K562 (cell line): ENCODE data around the gene PAPSS2. TPM values are rescaled to one million over a fixed set of nuclear protein-coding genes. Genes with fewer than 3 reads are reported as not detected.

Source experiments
- ATAC-seq: fragments of 200-7000 bp; cut with Tn5 transposase; 3 replicates; pipeline ENCODE4 v1.9.1; 2020; ENCODE audit warnings: moderate library complexity
- BruUV-seq: library from RNA; stranded (reverse); fragments of 400-500 nt; replicated peaks from 2 replicates; lab custom pipeline; 2021; lab: Mats Ljungman, UMichigan
- CTCF ChIA-PET: fragments of 300-600 bp; formaldehyde crosslinking; extraction: SDS; loops from one replicate; lab custom pipeline; 2021; ENCODE audit warnings: low intra/inter-chr PET ratio; lab: Yijun Ruan, JAX
- POLR2A ChIA-PET: fragments of 300-600, 350-650 bp; sonication (Branson Sonifier 250); formaldehyde crosslinking; extraction: SDS; loops from one replicate; lab custom pipeline; 2021; ENCODE audit warnings: antibody characterized with exemption, inconsistent platforms; lab: Yijun Ruan, JAX
- DNase-seq, 4 experiments: peaks; one replicate each; pipeline versions ENCODE4 v3.0.0 to v3.0.0-alpha.2; 2011 to 2018; ENCODE audit warnings: low spot score in 3 of 4, mixed read lengths in 3 of 4; ENCODE audit errors: extremely low read depth in 1 of 4
- FAIRE-seq: peaks from 2 replicates; lab custom pipeline; 2011; peaks lifted over from hg19 to GRCh38; lab: Jason Lieb, UNC
- H2AFZ ChIP-seq: 2 replicates; pipeline ENCODE4 v1.6.0; 2011; ENCODE audit warnings: low read depth, low read length, control low read depth, inconsistent platforms
- H3K27ac ChIP-seq: fragments of 200-600 bp; 3 replicates; pipeline ENCODE4 v1.8.0; 2011; ENCODE audit warnings: low read depth, mild to moderate bottlenecking, control low read depth, inconsistent platforms, low read length, moderate library complexity, mixed read lengths; ENCODE audit errors: extremely low read depth
- H3K27me3 ChIP-seq, 2 experiments: fragments of 300-600 bp in 1 of 2; 2 replicates in 1 of 2; 3 replicates in 1 of 2; pipeline versions ENCODE4 v1.6.0 to v1.8.0; 2011; ENCODE audit warnings: inconsistent platforms in 2 of 2, low read length in 2 of 2, mild to moderate bottlenecking in 1 of 2, mixed read lengths in 1 of 2, moderate library complexity in 1 of 2; ENCODE audit not compliant: control insufficient read depth in 2 of 2, insufficient read depth in 2 of 2
- H3K36me3 ChIP-seq: fragments of 300-600 bp; 3 replicates; pipeline ENCODE4 v1.8.0; 2011; ENCODE audit warnings: mild to moderate bottlenecking, low read length, inconsistent platforms; ENCODE audit not compliant: control insufficient read depth, insufficient read depth
- H3K4me1 ChIP-seq, 2 experiments: fragments of 200-600 bp in 1 of 2; replicated peaks in 1 of 2; 2 replicates in 1 of 2; 3 replicates in 1 of 2; pipeline versions ENCODE4 v1.5.1 to v1.8.0; 2011; ENCODE audit warnings: inconsistent platforms in 2 of 2, low read length in 2 of 2, mild to moderate bottlenecking in 1 of 2, mixed read lengths in 1 of 2, moderate library complexity in 1 of 2; ENCODE audit not compliant: control insufficient read depth in 2 of 2, insufficient read depth in 2 of 2
- H3K4me2 ChIP-seq: 2 replicates; pipeline ENCODE4 v1.6.1; 2011; ENCODE audit warnings: low read length, control low read depth, inconsistent platforms, mixed read lengths; ENCODE audit not compliant: insufficient read depth
- H3K4me3 ChIP-seq: fragments of 200-600 bp; sonication (generic), shearing (Covaris generic); 2 replicates; pipeline ENCODE4 v1.5.1; 2016; ENCODE audit warnings: control low read depth, inconsistent platforms
- H3K79me2 ChIP-seq: fragments of 200-600 bp; 3 replicates; pipeline ENCODE4 v1.8.0; 2011; ENCODE audit warnings: low read length, inconsistent platforms; ENCODE audit not compliant: control insufficient read depth, insufficient read depth
- H3K9ac ChIP-seq, 2 experiments: 2 replicates each; pipeline versions ENCODE4 v1.6.0 to v1.6.1; 2011; ENCODE audit warnings: low read depth in 2 of 2, low read length in 2 of 2, control low read depth in 1 of 2, inconsistent platforms in 1 of 2, mild to moderate bottlenecking in 1 of 2, mixed read lengths in 1 of 2; ENCODE audit not compliant: insufficient read depth in 1 of 2
- H3K9me1 ChIP-seq: one replicate; pipeline ENCODE4 v1.6.0; 2011; ENCODE audit warnings: inconsistent platforms, mild to moderate bottlenecking, low read length, moderate library complexity; ENCODE audit not compliant: control insufficient read depth, insufficient read depth
- H3K9me3 ChIP-seq: replicated peaks from 2 replicates; pipeline ENCODE4 v1.5.1; 2011; ENCODE audit warnings: low read depth, low read length, inconsistent platforms; ENCODE audit not compliant: control insufficient read depth, insufficient read depth
- H4K20me1 ChIP-seq: replicated peaks from 2 replicates; pipeline ENCODE4 v1.6.1; 2011; ENCODE audit warnings: low read length, inconsistent platforms, mixed read lengths; ENCODE audit not compliant: control insufficient read depth, insufficient read depth
- BCOR ChIP-seq: fragments of 450-650 bp; IDR thresholded peaks from 2 replicates; pipeline ENCODE4 v1.6.1; 2016
- BRD9 ChIP-seq: fragments of 450-650 bp; IDR thresholded peaks from 2 replicates; pipeline ENCODE4 v1.6.1; 2018; ENCODE audit warnings: low read depth; ENCODE audit not compliant: partially characterized antibody
- ETS2 ChIP-seq: IDR thresholded peaks from 2 replicates; pipeline ENCODE4 v1.6.1; 2016; ENCODE audit warnings: borderline replicate concordance, missing genetic modification characterization, mild to moderate bottlenecking, moderate library complexity, missing compliant biosample characterization; ENCODE audit not compliant: poor library complexity, severe bottlenecking
- GATA2 ChIP-seq: sonication (generic); formaldehyde crosslinking; IDR thresholded peaks from 2 replicates; pipeline ENCODE4 v1.4.0; 2020; ENCODE audit warnings: mild to moderate bottlenecking, missing genetic modification reagents
- HCFC1 ChIP-seq: IDR thresholded peaks from 2 replicates; pipeline ENCODE4 v1.6.1; 2012; ENCODE audit warnings: low read depth, low read length, improper control_type of control experiment
- MXI1 ChIP-seq: IDR thresholded peaks from 2 replicates; pipeline ENCODE4 v1.6.1; 2011; ENCODE audit warnings: low read depth, mild to moderate bottlenecking, improper control_type of control experiment, low read length
- SRSF1 ChIP-seq: fragments of 200-400 bp; formaldehyde crosslinking; IDR thresholded peaks from 2 replicates; pipeline ENCODE4 v1.6.1; 2017; ENCODE audit warnings: mild to moderate bottlenecking, low read depth, low read length, moderate library complexity
- ZKSCAN8 ChIP-seq: fragments of 200-800 bp; sonication (Bioruptor generic); IDR thresholded peaks from 2 replicates; pipeline ENCODE4 v1.6.1; 2016; ENCODE audit warnings: missing genetic modification characterization, missing compliant biosample characterization
- ZNF354B ChIP-seq: fragments of 250-450 bp; sonication (Bioruptor Pico); IDR thresholded peaks from 2 replicates; pipeline ENCODE4 v1.4.0; 2020
- WGBS: fragments of 100-300 bp; shearing (Covaris generic); methylation state at CpG from one replicate; pipeline ENCODE4 v1.1.6; 2016; ENCODE audit warnings: low coverage, mixed read lengths; ENCODE audit not compliant: insufficient coverage; ENCODE audit errors: missing lambda C conversion rate; 5-methylcytosine and 5-hydroxymethylcytosine counted together
- in situ Hi-C: fragments of 300-500 bp; cut with MboI; formaldehyde crosslinking; loops from 4 replicates; pipeline ENCODE4 v1.15.0; 2018; ENCODE audit warnings: inconsistent platforms, mixed read lengths
- intact Hi-C: fragments of 100-400 bp; cut with micrococcal nuclease; formaldehyde crosslinking; loops from 2 replicates; pipeline ENCODE4 v1.14.2; 2022
- polyA plus RNA-seq, 8 experiments: library from polyadenylated mRNA; depleted of rRNA in 4 of 8; stranded (reverse) in 5 of 8; unstranded in 3 of 8; fragments of >200 nt; fragmentation: Nextera tagmentation in 2 of 8; fragmentation: Illumina TruSeq in 1 of 8; extraction: Ambion mirVana in 2 of 8; extraction: Trizol in 1 of 8; gene quantifications; 2 replicates each; pipeline versions ENCODE4 v1.2.1 to v1.2.3, GENCODE V29; 2011 to 2014; ENCODE audit warnings: inconsistent platforms in 1 of 8, missing spikeins in 1 of 8
- total RNA-seq, 7 experiments: library from RNA; depleted of rRNA in 6 of 7; stranded (reverse); fragments of >200 nt in 6 of 7; fragmentation: Illumina TruSeq in 2 of 7; extraction: Trizol in 2 of 7; gene quantifications; 2 replicates each; pipeline versions ENCODE4 v1.2.1 to v1.2.3, GENCODE V29; 2011 to 2021; ENCODE audit warnings: low replicate concordance in 1 of 7
- TF ChIP-seq, protein P1 (sequence below): fragments of 150-350 bp; conservative IDR thresholded peaks from 2 replicates; pipeline ENCODE4 v1.6.1; 2014; ENCODE audit warnings: low read length
- TF ChIP-seq, protein P2 (sequence below): IDR thresholded peaks from 2 replicates; pipeline ENCODE4 v1.6.1; 2016; ENCODE audit warnings: missing genetic modification characterization, missing compliant biosample characterization
- TF ChIP-seq, protein P3 (sequence below): fragments of 250-450 bp; sonication (Bioruptor Pico); IDR thresholded peaks from 2 replicates; pipeline ENCODE4 v1.9.0; 2021; ENCODE audit warnings: mild to moderate bottlenecking
- TF ChIP-seq, protein P4 (sequence below): fragments of 250-450 bp; sonication (Bioruptor Pico); IDR thresholded peaks from 2 replicates; pipeline ENCODE4 v1.5.0; 2021; ENCODE audit warnings: mild to moderate bottlenecking, borderline replicate concordance

Gene PAPSS2
- total and polyA plus RNA-seq, 9 of the 15 experiments (the other 6 are each of a cell fraction or from before 2014, with no cell fraction given) = 0.01 to 0.29 TPM; not detected in 7

DNA sequence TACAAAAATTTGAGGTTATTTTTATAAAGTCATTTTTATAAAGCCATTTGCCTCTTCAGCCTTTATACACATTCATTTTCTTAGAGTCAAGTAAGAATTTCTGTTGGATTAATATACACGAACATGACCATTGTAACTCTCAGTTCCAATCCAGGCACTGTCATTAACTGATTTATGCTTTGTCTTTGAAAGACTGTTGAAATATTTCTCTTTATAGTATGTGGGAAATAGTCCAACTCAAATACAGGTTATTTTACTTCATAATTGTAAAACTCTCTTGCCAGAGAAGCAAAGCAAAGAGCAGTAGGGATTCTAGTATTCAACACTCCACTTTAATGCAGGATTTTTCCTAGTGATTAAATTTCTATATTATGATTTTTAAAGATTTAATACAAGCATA lies 36.5 kb upstream of the PAPSS2 start:
- Histone ChIP-seq H3K9me3 (no peaks in the 10 kb centered on the region), H3K4me2 (no peak overlapping the region), H3K79me2 (no peaks in the 10 kb centered on the region), H3K27me3 (peaks cover under 1 to 14% of the 10 kb centered on the region in 2 experiments; a peak in 1 of 5 replicates), H3K4me3 (no peak overlapping the region), H4K20me1 (no peaks in the 10 kb centered on the region), H3K4me1 (no peaks in the 10 kb centered on the region), H3K9ac (no peak overlapping the region), H2AFZ (no peak overlapping the region), H3K36me3 (no peaks in the 10 kb centered on the region), H3K27ac (no peak overlapping the region), H3K9me1 (no peaks in the 10 kb centered on the region)
- 0% methylated on average over 1 of the region's 1 CpG for WGBS
- CTCF ChIA-PET = no interaction called here
- FAIRE-seq (no peak), ATAC-seq (no peak), DNase-seq (no peak)
- BruUV-seq = no TSS peak
- intact Hi-C loops (no loop called here), in situ Hi-C loops (no loop called here)
- POLR2A ChIA-PET = no interaction called here
- TF ChIP-seq BCOR (no peak), ETS2 (no peak), SRSF1 (no peak), ZKSCAN8 (CRISPR knock-in tag) (no peak), BRD9 (no peak), GATA2 (no peak), MXI1 (no peak), ZNF354B (CRISPR knock-in tag) (no peak), HCFC1 (no peak)
- TF ChIP-seq, protein P1, sequence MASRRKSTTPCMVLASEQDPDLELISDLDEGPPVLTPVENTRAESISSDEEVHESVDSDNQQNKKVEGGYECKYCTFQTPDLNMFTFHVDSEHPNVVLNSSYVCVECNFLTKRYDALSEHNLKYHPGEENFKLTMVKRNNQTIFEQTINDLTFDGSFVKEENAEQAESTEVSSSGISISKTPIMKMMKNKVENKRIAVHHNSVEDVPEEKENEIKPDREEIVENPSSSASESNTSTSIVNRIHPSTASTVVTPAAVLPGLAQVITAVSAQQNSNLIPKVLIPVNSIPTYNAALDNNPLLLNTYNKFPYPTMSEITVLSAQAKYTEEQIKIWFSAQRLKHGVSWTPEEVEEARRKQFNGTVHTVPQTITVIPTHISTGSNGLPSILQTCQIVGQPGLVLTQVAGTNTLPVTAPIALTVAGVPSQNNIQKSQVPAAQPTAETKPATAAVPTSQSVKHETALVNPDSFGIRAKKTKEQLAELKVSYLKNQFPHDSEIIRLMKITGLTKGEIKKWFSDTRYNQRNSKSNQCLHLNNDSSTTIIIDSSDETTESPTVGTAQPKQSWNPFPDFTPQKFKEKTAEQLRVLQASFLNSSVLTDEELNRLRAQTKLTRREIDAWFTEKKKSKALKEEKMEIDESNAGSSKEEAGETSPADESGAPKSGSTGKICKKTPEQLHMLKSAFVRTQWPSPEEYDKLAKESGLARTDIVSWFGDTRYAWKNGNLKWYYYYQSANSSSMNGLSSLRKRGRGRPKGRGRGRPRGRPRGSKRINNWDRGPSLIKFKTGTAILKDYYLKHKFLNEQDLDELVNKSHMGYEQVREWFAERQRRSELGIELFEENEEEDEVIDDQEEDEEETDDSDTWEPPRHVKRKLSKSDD = no peak
- TF ChIP-seq, protein P2, sequence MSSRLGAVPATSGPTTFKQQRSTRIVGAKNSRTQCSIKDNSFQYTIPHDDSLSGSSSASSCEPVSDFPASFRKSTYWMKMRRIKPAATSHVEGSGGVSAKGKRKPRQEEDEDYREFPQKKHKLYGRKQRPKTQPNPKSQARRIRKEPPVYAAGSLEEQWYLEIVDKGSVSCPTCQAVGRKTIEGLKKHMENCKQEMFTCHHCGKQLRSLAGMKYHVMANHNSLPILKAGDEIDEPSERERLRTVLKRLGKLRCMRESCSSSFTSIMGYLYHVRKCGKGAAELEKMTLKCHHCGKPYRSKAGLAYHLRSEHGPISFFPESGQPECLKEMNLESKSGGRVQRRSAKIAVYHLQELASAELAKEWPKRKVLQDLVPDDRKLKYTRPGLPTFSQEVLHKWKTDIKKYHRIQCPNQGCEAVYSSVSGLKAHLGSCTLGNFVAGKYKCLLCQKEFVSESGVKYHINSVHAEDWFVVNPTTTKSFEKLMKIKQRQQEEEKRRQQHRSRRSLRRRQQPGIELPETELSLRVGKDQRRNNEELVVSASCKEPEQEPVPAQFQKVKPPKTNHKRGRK (tag) = no peak
- TF ChIP-seq, protein P3, sequence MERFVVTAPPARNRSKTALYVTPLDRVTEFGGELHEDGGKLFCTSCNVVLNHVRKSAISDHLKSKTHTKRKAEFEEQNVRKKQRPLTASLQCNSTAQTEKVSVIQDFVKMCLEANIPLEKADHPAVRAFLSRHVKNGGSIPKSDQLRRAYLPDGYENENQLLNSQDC (CRISPR knock-in tag) = no peak
- TF ChIP-seq, protein P4, sequence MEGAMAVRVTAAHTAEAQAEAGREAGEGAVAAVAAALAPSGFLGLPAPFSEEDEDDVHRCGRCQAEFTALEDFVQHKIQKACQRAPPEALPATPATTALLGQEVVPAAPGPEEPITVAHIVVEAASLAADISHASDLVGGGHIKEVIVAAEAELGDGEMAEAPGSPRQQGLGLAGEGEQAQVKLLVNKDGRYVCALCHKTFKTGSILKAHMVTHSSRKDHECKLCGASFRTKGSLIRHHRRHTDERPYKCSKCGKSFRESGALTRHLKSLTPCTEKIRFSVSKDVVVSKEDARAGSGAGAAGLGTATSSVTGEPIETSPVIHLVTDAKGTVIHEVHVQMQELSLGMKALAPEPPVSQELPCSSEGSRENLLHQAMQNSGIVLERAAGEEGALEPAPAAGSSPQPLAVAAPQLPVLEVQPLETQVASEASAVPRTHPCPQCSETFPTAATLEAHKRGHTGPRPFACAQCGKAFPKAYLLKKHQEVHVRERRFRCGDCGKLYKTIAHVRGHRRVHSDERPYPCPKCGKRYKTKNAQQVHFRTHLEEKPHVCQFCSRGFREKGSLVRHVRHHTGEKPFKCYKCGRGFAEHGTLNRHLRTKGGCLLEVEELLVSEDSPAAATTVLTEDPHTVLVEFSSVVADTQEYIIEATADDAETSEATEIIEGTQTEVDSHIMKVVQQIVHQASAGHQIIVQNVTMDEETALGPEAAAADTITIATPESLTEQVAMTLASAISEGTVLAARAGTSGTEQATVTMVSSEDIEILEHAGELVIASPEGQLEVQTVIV (CRISPR knock-in tag) = no peak
